Fibroblast of the aortic adventitia (primary cell): ENCODE measurements around the gene NXPH4. TPM values are rescaled to one million over a fixed set of nuclear protein-coding genes. Genes with fewer than 3 reads are reported as not detected.

Experiments
- DNase-seq: peaks from one replicate; pipeline ENCODE4 v3.0.0-alpha.2; 2010; ENCODE audit warnings: low read depth
- H3K4me3 ChIP-seq: 2 replicates; pipeline ENCODE4 v1.5.1; 2011; ENCODE audit warnings: low read depth, mild to moderate bottlenecking, control low read depth, low read length, moderate library complexity
- CTCF ChIP-seq: IDR thresholded peaks from 2 replicates; pipeline ENCODE4 v1.5.1; 2011; ENCODE audit warnings: mild to moderate bottlenecking, low read length, control low read depth, inconsistent platforms; ENCODE audit not compliant: insufficient read depth
- small RNA-seq: library from RNA; depleted of rRNA; stranded (forward); fragments of <200 nt; gene quantifications from one replicate; pipeline ENCODE3, GENCODE V24; 2012
- total RNA-seq: library from RNA; depleted of rRNA; stranded (reverse); fragments of >200 nt; gene quantifications from 2 replicates; pipeline ENCODE4 v1.2.3, GENCODE V29; 2012; ENCODE audit warnings: low replicate concordance

Gene NXPH4
- total RNA-seq, 1 donor, result 1.9 TPM

- DNase-seq, result no peak
- no peak overlapping the region for H3K4me3 ChIP-seq
- no peak for TF ChIP-seq CTCF
These were observed 56.9 kb downstream of the NXPH4 start for GRCh38 chr12:57273516-57273915.

Small RNA genes within 50 kb of the gene (small RNA-seq; reads per million reads assigned to genes)
- gene MIR1228, result 2.5 reads per million, percentile 75 among the genes with 10 or more reads in this experiment

Other genes with a start within 250 kb of the NXPH4 start
- gene ZBTB39, start 210.2 kb upstream of the NXPH4 start, total RNA-seq, result 5.2 and 6.1 TPM in 2 replicates
- not detected in 2 replicates for gene TAC3, start 200.3 kb upstream of the NXPH4 start, total RNA-seq
- gene MYO1A, start 166.7 kb upstream of the NXPH4 start, total RNA-seq, result 0.09 and 3.4 TPM in 2 replicates
- gene NEMP1, start 138.0 kb upstream of the NXPH4 start, total RNA-seq, result 4.7 and 25.0 TPM in 2 replicates
- 41.8 and 54.2 TPM in 2 replicates for gene NAB2, start 127.7 kb upstream of the NXPH4 start, total RNA-seq
- gene STAT6, start 105.4 kb upstream of the NXPH4 start, total RNA-seq, result 89.0 and 102 TPM in 2 replicates
- 381 and 541 TPM in 2 replicates for gene LRP1, start 88.3 kb upstream of the NXPH4 start, total RNA-seq
- not detected in 2 replicates for gene LRP1-AS, start 69.2 kb upstream of the NXPH4 start, total RNA-seq
- 233 and 303 TPM in 2 replicates for gene SHMT2, start 12.9 kb downstream of the NXPH4 start, total RNA-seq
- gene STAC3, start 34.4 kb downstream of the NXPH4 start, total RNA-seq, result 0.90 and 3.8 TPM in 2 replicates
- gene R3HDM2, start 214.2 kb downstream of the NXPH4 start, total RNA-seq, result 16.7 and 22.3 TPM in 2 replicates
- not detected in 2 replicates for gene INHBC, start 218.0 kb downstream of the NXPH4 start, total RNA-seq
- 0.16 and 0.99 TPM in 2 replicates for gene INHBE, start 238.5 kb downstream of the NXPH4 start, total RNA-seq
- 1.1 TPM in 1 of 2 replicates, not detected in the other for gene GLI1, start 243.0 kb downstream of the NXPH4 start, total RNA-seq